ENCODE data around the gene TSHZ2.

The TSHZ2 gene

GRCh38 chr20:53212018-53212417 is 239.9 kb downstream of the TSHZ2 start:
- no peak for DNase-seq (ENCODE audit: extremely low read depth, low read depth)
- TF ChIP-seq CTCF (IDR thresholded peaks at IDR 0.05; ENCODE audit: low read depth, low read length): no peak

- TF ChIP-seq CTCF (IDR thresholded peaks at IDR 0.05; ENCODE audit: low read depth, low read length): no peak
- no peak for DNase-seq (ENCODE audit: extremely low read depth, low read depth)
Measured at GRCh38 chr20:53214392-53214791, 242.2 kb downstream of the TSHZ2 start.

- no peak for DNase-seq (ENCODE audit: extremely low read depth, low read depth)
- no peak for TF ChIP-seq CTCF (IDR thresholded peaks at IDR 0.05; ENCODE audit: low read depth, low read length)
Measured at GRCh38 chr20:53215166-53215565, 243.0 kb downstream of the TSHZ2 start.

- no peak for DNase-seq (ENCODE audit: extremely low read depth, low read depth)
Measured at GRCh38 chr20:53216478-53216855, 244.3 kb downstream of the TSHZ2 start.

GRCh38 chr20:53216856-53217576 is 244.9 kb downstream of the TSHZ2 start:
- peak; percentile 88 for TF ChIP-seq CTCF (IDR thresholded peaks at IDR 0.05; ENCODE audit: low read depth, low read length)
- DNase-seq (ENCODE audit: extremely low read depth, low read depth): no peak

More at GRCh38 chr20:53216478-53216855, 244.3 kb downstream of the TSHZ2 start:
- no peak for TF ChIP-seq CTCF (IDR thresholded peaks at IDR 0.05; ENCODE audit: low read depth, low read length)

GRCh38 chr20:53220482-53221307 is 248.5 kb downstream of the TSHZ2 start:
- TF ChIP-seq CTCF (IDR thresholded peaks at IDR 0.05; ENCODE audit: low read depth, low read length): no peak
- DNase-seq (ENCODE audit: extremely low read depth, low read depth): no peak

- no peak for TF ChIP-seq CTCF (IDR thresholded peaks at IDR 0.05; ENCODE audit: low read depth, low read length)
- no peak for DNase-seq (ENCODE audit: extremely low read depth, low read depth)
Measured at GRCh38 chr20:53221731-53222130, 249.6 kb downstream of the TSHZ2 start.
